ENCODE data around the gene CPNE4. TPM values are rescaled to one million over a fixed set of nuclear protein-coding genes. Genes with fewer than 3 reads are reported as not detected.

CPNE4 gene
- total and polyA plus RNA-seq, 2 donors from 2014 or later: 0.79 to 1.2 TPM

GRCh38 chr3:131705099-131705498 lies 329.7 kb downstream of the CPNE4 start:
- Histone ChIP-seq H3K4me3 (ENCODE audit: low read length in 3 of 3) (no peak overlapping the region), H3K9ac (ENCODE audit: low read length in 3 of 3) (no peak overlapping the region), H3K9me3 (ENCODE audit: control insufficient read depth in 2 of 3, insufficient read depth in 1 of 3, low read length in 3 of 3) (no peaks in the 10 kb centered on the region), H3K36me3 (ENCODE audit: control insufficient read depth in 2 of 3, insufficient read depth in 3 of 3, low read length in 3 of 3) (no peaks in the 10 kb centered on the region), H3K4me1 (ENCODE audit: control insufficient read depth in 2 of 3, insufficient read depth in 2 of 3, low read depth in 1 of 3, low read length in 3 of 3) (no peaks in the 10 kb centered on the region), H3K27me3 (ENCODE audit: control insufficient read depth, insufficient read depth, low read length) (no peaks in the 10 kb centered on the region), H3K27ac (ENCODE audit: low read depth in 2 of 2, low read length in 2 of 2) (no peak overlapping the region)
- no peak for FAIRE-seq
- TF ChIP-seq CTCF (IDR thresholded peaks at IDR 0.05; ENCODE audit: borderline replicate concordance, extremely low read depth, insufficient read depth): no peak
- no peak for DNase-seq
- intact Hi-C loops (cut with DNase I): no loop called here

GRCh38 chr3:131704098-131704497 lies 330.7 kb downstream of the CPNE4 start:
- FAIRE-seq (no peak), DNase-seq (no peak)
- Histone ChIP-seq H3K9ac (ENCODE audit: low read length in 3 of 3) (no peak overlapping the region), H3K4me3 (ENCODE audit: low read length in 3 of 3) (no peak overlapping the region), H3K27me3 (ENCODE audit: control insufficient read depth, insufficient read depth, low read length) (no peaks in the 10 kb centered on the region), H3K9me3 (ENCODE audit: control insufficient read depth in 2 of 3, insufficient read depth in 1 of 3, low read length in 3 of 3) (no peaks in the 10 kb centered on the region), H3K36me3 (ENCODE audit: control insufficient read depth in 2 of 3, insufficient read depth in 3 of 3, low read length in 3 of 3) (no peaks in the 10 kb centered on the region), H3K4me1 (ENCODE audit: control insufficient read depth in 2 of 3, insufficient read depth in 2 of 3, low read depth in 1 of 3, low read length in 3 of 3) (no peaks in the 10 kb centered on the region), H3K27ac (ENCODE audit: low read depth in 2 of 2, low read length in 2 of 2) (no peak overlapping the region)
- intact Hi-C loops (cut with DNase I): no loop called here
- no peak for TF ChIP-seq CTCF (IDR thresholded peaks at IDR 0.05; ENCODE audit: borderline replicate concordance, extremely low read depth, insufficient read depth)

- intact Hi-C loops (cut with DNase I): no loop called here
- no peaks in the 10 kb centered on the region for H3K36me3 ChIP-seq (ENCODE audit: control insufficient read depth in 2 of 3, insufficient read depth in 3 of 3, low read length in 3 of 3)
- H3K4me3 ChIP-seq (ENCODE audit: low read length in 3 of 3): no peak overlapping the region
- H3K27me3 ChIP-seq (ENCODE audit: control insufficient read depth, insufficient read depth, low read length): no peaks in the 10 kb centered on the region
- DNase-seq: no peak
- H3K27ac ChIP-seq (ENCODE audit: low read depth in 2 of 2, low read length in 2 of 2): no peak overlapping the region
- H3K4me1 ChIP-seq (ENCODE audit: control insufficient read depth in 2 of 3, insufficient read depth in 2 of 3, low read depth in 1 of 3, low read length in 3 of 3): no peaks in the 10 kb centered on the region
- no peak for TF ChIP-seq CTCF (IDR thresholded peaks at IDR 0.05; ENCODE audit: borderline replicate concordance, extremely low read depth, insufficient read depth)
- no peak overlapping the region for H3K9ac ChIP-seq (ENCODE audit: low read length in 3 of 3)
- H3K9me3 ChIP-seq (ENCODE audit: control insufficient read depth in 2 of 3, insufficient read depth in 1 of 3, low read length in 3 of 3): no peaks in the 10 kb centered on the region
- FAIRE-seq: no peak
Measured at GRCh38 chr3:131702146-131702545, 332.7 kb downstream of the CPNE4 start.

- intact Hi-C loops (cut with DNase I): no loop called here
- no peaks in the 10 kb centered on the region for H3K4me1 ChIP-seq (ENCODE audit: control insufficient read depth in 2 of 3, insufficient read depth in 2 of 3, low read depth in 1 of 3, low read length in 3 of 3)
- no peak overlapping the region for H3K27ac ChIP-seq (ENCODE audit: low read depth in 2 of 2, low read length in 2 of 2)
- no peaks in the 10 kb centered on the region for H3K27me3 ChIP-seq (ENCODE audit: control insufficient read depth, insufficient read depth, low read length)
- H3K4me3 ChIP-seq (ENCODE audit: low read length in 3 of 3): no peak overlapping the region
- FAIRE-seq (no peak), DNase-seq (no peak)
- H3K36me3 ChIP-seq (ENCODE audit: control insufficient read depth in 2 of 3, insufficient read depth in 3 of 3, low read length in 3 of 3): no peaks in the 10 kb centered on the region
- TF ChIP-seq CTCF (IDR thresholded peaks at IDR 0.05; ENCODE audit: borderline replicate concordance, extremely low read depth, insufficient read depth): no peak
- H3K9ac ChIP-seq (ENCODE audit: low read length in 3 of 3): no peak overlapping the region
- H3K9me3 ChIP-seq (ENCODE audit: control insufficient read depth in 2 of 3, insufficient read depth in 1 of 3, low read length in 3 of 3): no peaks in the 10 kb centered on the region
Measured at GRCh38 chr3:131701153-131701770, 333.6 kb downstream of the CPNE4 start.

Data from kidney (tissue), 14 donors.